Panc1 (cell line): ENCODE results near the gene IWS1. TPM values are rescaled to one million over a fixed set of nuclear protein-coding genes. Genes with fewer than 3 reads are reported as not detected.
A peak's percentile ranks its signal among the peaks of the same experiment; 100 is the strongest.

ENCODE experiments used
- ATAC-seq: fragments of 200-7000 bp; cut with Tn5 transposase; 2 replicates; pipeline ENCODE4 v1.9.1; 2020; ENCODE audit warnings: mild to moderate bottlenecking, moderate library complexity
- BruUV-seq: library from RNA; stranded (reverse); fragments of 400-500 nt; replicated peaks from 2 replicates; lab custom pipeline; 2021; lab: Mats Ljungman, UMichigan
- CTCF ChIA-PET: fragments of 300-600 bp; sonication (Branson Sonifier 250); formaldehyde crosslinking; loops from one replicate; lab custom pipeline; 2022; ENCODE audit warnings: antibody characterized with exemption; lab: Charles Lee
- POLR2A ChIA-PET: fragments of 300-600 bp; sonication (Branson Sonifier 250); formaldehyde crosslinking; loops from one replicate; lab custom pipeline; 2022; ENCODE audit warnings: antibody characterized with exemption; lab: Charles Lee
- DNase-seq: peaks from one replicate; pipeline ENCODE4 v3.0.0-alpha.2; 2010; ENCODE audit warnings: low read depth, low spot score
- H3K27ac ChIP-seq: 2 replicates; pipeline ENCODE4 v1.5.1; 2011; ENCODE audit warnings: mild to moderate bottlenecking, low read length, inconsistent platforms
- H3K27me3 ChIP-seq: fragments of 200-500 bp; sonication (Bioruptor generic); 2 replicates; pipeline ENCODE4 v1.6.0; 2014; ENCODE audit warnings: low read length, inconsistent platforms; ENCODE audit not compliant: control insufficient read depth, insufficient read depth
- H3K36me3 ChIP-seq: fragments of 200-500 bp; sonication (Bioruptor generic); 2 replicates; pipeline ENCODE4 v1.5.1; 2014; ENCODE audit warnings: inconsistent platforms, mild to moderate bottlenecking, low read length, moderate library complexity; ENCODE audit not compliant: control insufficient read depth, insufficient read depth
- H3K4me1 ChIP-seq: 2 replicates; pipeline ENCODE4 v1.5.1; 2011; ENCODE audit warnings: inconsistent platforms, mild to moderate bottlenecking, low read length, moderate library complexity; ENCODE audit not compliant: control insufficient read depth, insufficient read depth
- H3K4me3 ChIP-seq, 2 experiments: 2 replicates each; pipeline ENCODE4 v1.5.1; 2011 to 2012; ENCODE audit warnings: low read depth in 2 of 2, low read length in 2 of 2, mild to moderate bottlenecking in 2 of 2, inconsistent platforms in 1 of 2, moderate library complexity in 1 of 2
- H3K9me3 ChIP-seq: fragments of 200-500 bp; sonication (Bioruptor generic); 2 replicates; pipeline ENCODE4 v1.5.1; 2014; ENCODE audit warnings: low read depth, mild to moderate bottlenecking, inconsistent platforms, low read length, moderate library complexity; ENCODE audit not compliant: control insufficient read depth, insufficient read depth
- POLR2AphosphoS5 ChIP-seq: IDR thresholded peaks from 2 replicates; pipeline ENCODE4 v1.6.1; 2012; ENCODE audit warnings: mild to moderate bottlenecking, low read depth, low read length, moderate library complexity
- REST ChIP-seq, 2 experiments: IDR thresholded peaks; 2 replicates each; pipeline ENCODE4 v1.6.1; 2011 to 2012; ENCODE audit warnings: low read depth in 2 of 2, control low read depth in 1 of 2, low read length in 1 of 2, mild to moderate bottlenecking in 1 of 2, moderate library complexity in 1 of 2; ENCODE audit not compliant: insufficient read depth in 1 of 2
- SIN3A ChIP-seq: IDR thresholded peaks from 2 replicates; pipeline ENCODE4 v1.6.1; 2012; ENCODE audit warnings: low read depth, mild to moderate bottlenecking, low read length, moderate library complexity, borderline replicate concordance; ENCODE audit not compliant: insufficient read depth
- TCF7L2 ChIP-seq: IDR thresholded peaks from 2 replicates; pipeline ENCODE4 v1.6.1; 2011; ENCODE audit warnings: mild to moderate bottlenecking, low read depth, low read length, inconsistent platforms
- in situ Hi-C: cut with HindIII; loops from 2 replicates; pipeline ENCODE4 v1.10.0; 2016; ENCODE audit warnings: low sequenced_read_pairs, low pct_unique_long_range_greater_than_20kb
- intact Hi-C: fragments of 100-400 bp; cut with micrococcal nuclease; formaldehyde crosslinking; loops from one replicate; pipeline ENCODE4 v1.10.0; 2022; ENCODE audit not compliant: unreplicated experiment
- total RNA-seq: library from RNA; stranded (reverse); gene quantifications from one replicate; pipeline ENCODE4 v1.2.1, GENCODE V29; 2021; ENCODE audit not compliant: unreplicated experiment
- TF ChIP-seq, protein P1 (sequence below): fragments of 450-650 bp; IDR thresholded peaks from 2 replicates; pipeline ENCODE4 v1.5.1; 2017; ENCODE audit warnings: mild to moderate bottlenecking

Gene IWS1
- total RNA-seq, 1 experiment from 2014 or later: 48.6 TPM

- CTCF ChIA-PET: no interaction called here
- Histone ChIP-seq H3K27me3 (peaks cover 4% of the 10 kb centered on the region; the same call in 1 of the 2 replicates), H3K4me3 (no peak overlapping the region), H3K9me3 (no peaks in the 10 kb centered on the region), H3K27ac (no peak overlapping the region), H3K36me3 (no peaks in the 10 kb centered on the region), H3K4me1 (no peaks in the 10 kb centered on the region)
- DNase-seq (no peak), ATAC-seq (0 out of 2 replicates have a peak, but pooled peaks have one; percentile 45)
- intact Hi-C loops (no loop called here), in situ Hi-C loops (no loop called here)
- TF ChIP-seq REST (IDR thresholded peaks at IDR 0.05; ENCODE audit: insufficient read depth in 1 of 2, low read depth in 2 of 2, low read length in 1 of 2) (no peak), SIN3A (no peak), POLR2AphosphoS5 (no peak), TCF7L2 (no peak)
- TF ChIP-seq, protein P1, sequence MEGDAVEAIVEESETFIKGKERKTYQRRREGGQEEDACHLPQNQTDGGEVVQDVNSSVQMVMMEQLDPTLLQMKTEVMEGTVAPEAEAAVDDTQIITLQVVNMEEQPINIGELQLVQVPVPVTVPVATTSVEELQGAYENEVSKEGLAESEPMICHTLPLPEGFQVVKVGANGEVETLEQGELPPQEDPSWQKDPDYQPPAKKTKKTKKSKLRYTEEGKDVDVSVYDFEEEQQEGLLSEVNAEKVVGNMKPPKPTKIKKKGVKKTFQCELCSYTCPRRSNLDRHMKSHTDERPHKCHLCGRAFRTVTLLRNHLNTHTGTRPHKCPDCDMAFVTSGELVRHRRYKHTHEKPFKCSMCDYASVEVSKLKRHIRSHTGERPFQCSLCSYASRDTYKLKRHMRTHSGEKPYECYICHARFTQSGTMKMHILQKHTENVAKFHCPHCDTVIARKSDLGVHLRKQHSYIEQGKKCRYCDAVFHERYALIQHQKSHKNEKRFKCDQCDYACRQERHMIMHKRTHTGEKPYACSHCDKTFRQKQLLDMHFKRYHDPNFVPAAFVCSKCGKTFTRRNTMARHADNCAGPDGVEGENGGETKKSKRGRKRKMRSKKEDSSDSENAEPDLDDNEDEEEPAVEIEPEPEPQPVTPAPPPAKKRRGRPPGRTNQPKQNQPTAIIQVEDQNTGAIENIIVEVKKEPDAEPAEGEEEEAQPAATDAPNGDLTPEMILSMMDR: no peak
- POLR2A ChIA-PET: no interaction called here
- no TSS peak for BruUV-seq
Observed at GRCh38 chr2:127558911-127559310, 32.6 kb upstream of the IWS1 start.

DNA sequence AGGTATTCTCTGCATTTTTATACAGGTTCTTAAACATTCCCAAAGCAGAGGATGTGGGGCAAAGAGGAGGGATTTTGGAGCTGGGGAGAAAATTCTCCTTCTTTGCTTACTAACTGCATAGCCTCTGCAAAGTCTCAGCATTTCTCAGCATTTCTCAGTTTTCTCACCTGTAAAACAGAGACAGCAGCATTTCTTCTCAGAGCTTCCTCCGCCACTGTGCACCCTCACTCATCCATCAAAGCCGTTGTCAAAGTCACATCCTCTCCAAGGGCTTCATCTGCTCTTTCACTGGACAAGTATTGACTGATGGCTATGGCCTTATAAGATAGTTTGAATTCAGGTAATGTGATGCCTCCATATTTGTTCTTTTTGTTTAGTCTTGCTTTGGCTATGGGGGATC is 26.6 kb upstream of the IWS1 start:
- Histone ChIP-seq H3K9me3 (no peaks in the 10 kb centered on the region), H3K4me1 (no peaks in the 10 kb centered on the region), H3K36me3 (no peaks in the 10 kb centered on the region), H3K4me3 (no peak overlapping the region), H3K27me3 (peaks cover 10% of the 10 kb centered on the region), H3K27ac (no peak overlapping the region)
- no peak for DNase-seq
- TF ChIP-seq POLR2AphosphoS5: no peak
- in situ Hi-C loops: no loop called here
- intact Hi-C loops: no loop called here
- BruUV-seq: no TSS peak
- ChIA-PET POLR2A (no interaction called here), CTCF (no interaction called here)
- ATAC-seq: no peak

DNA sequence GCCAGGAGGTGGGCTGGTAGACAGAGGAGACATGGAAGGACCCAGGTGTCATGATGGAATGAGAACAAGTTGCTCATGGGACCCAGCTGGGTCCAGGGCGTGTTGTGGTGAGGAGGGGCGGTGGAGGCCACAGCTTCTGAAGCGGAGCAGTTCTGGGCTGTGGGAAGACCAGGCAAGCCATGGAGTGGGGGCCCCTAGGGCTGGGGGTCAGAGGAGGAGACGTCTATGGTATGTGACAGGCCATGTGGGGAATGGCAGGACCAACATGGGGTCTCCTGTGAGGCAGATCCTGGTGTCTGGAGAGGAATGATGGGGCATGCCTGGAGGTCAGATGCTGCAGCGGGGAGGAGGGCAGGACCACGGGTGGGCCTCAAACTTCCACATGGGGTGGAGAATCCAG is 26.0 kb upstream of the IWS1 start:
- DNase-seq (no peak), ATAC-seq (no peak)
- ChIA-PET CTCF (no interaction called here), POLR2A (interaction anchor here (0.6 kb wide), 1 partner anchor 117 kb away, joined by 3 read pairs; no protein-coding TSS in a partner anchor)
- Histone ChIP-seq H3K4me3 (no peak overlapping the region), H3K4me1 (no peaks in the 10 kb centered on the region), H3K36me3 (no peaks in the 10 kb centered on the region), H3K9me3 (no peaks in the 10 kb centered on the region), H3K27me3 (peaks cover 11% of the 10 kb centered on the region), H3K27ac (no peak overlapping the region)
- TF ChIP-seq SIN3A (no peak), POLR2AphosphoS5 (no peak), REST (IDR thresholded peaks at IDR 0.05; ENCODE audit: insufficient read depth in 1 of 2, low read depth in 2 of 2, low read length in 1 of 2) (no peak), TCF7L2 (no peak)
- TF ChIP-seq, protein P1: no peak
- in situ Hi-C loops: no loop called here
- intact Hi-C loops: no loop called here
- BruUV-seq: no TSS peak
